KMS-11 (cell line): Measurements from ENCODE around the gene MSI2.

ENCODE experiments used
- H2AFZ ChIP-seq: fragments of 200-600 bp; sonication (generic); 2 replicates; pipeline ENCODE4 v1.6.1; 2016; ENCODE audit warnings: antibody characterized with exemption, mixed run types, low read depth
- H3K27ac ChIP-seq: fragments of 200-600 bp; sonication (generic); 2 replicates; pipeline ENCODE4 v1.6.1; 2016; ENCODE audit warnings: mild to moderate bottlenecking, mixed run types
- H3K27me3 ChIP-seq: fragments of 200-600 bp; sonication (generic); 2 replicates; pipeline ENCODE4 v1.6.1; 2017; ENCODE audit warnings: mild to moderate bottlenecking, low read depth, mixed run types, moderate library complexity; ENCODE audit not compliant: insufficient read depth
- H3K36me3 ChIP-seq: fragments of 200-600 bp; sonication (generic); 2 replicates; pipeline ENCODE4 v1.6.1; 2017; ENCODE audit warnings: mild to moderate bottlenecking, mixed run types; ENCODE audit not compliant: insufficient read depth
- H3K4me1 ChIP-seq: fragments of 200-600 bp; sonication (generic); 2 replicates; pipeline ENCODE4 v1.6.1; 2016; ENCODE audit warnings: mild to moderate bottlenecking, low read depth, mixed run types; ENCODE audit not compliant: poor library complexity, severe bottlenecking
- H3K4me2 ChIP-seq: fragments of 200-600 bp; sonication (generic); 2 replicates; pipeline ENCODE4 v1.7.0; 2016; ENCODE audit warnings: mild to moderate bottlenecking, mixed run types
- H3K4me3 ChIP-seq: fragments of 200-600 bp; sonication (generic); IDR thresholded peaks from 2 replicates; pipeline ENCODE4 v1.6.1; 2017; ENCODE audit warnings: low read depth, low read length, mixed read lengths; ENCODE audit not compliant: insufficient read depth
- H3K79me2 ChIP-seq: fragments of 200-600 bp; sonication (generic); 2 replicates; pipeline ENCODE4 v1.6.1; 2016; ENCODE audit warnings: low read depth, mixed run types; ENCODE audit not compliant: insufficient read depth
- H3K9ac ChIP-seq: fragments of 200-600 bp; sonication (generic); 2 replicates; pipeline ENCODE4 v1.6.1; 2016; ENCODE audit warnings: mild to moderate bottlenecking, mixed run types
- H4K20me1 ChIP-seq: fragments of 200-600 bp; sonication (generic); 2 replicates; pipeline ENCODE4 v1.6.1; 2016; ENCODE audit warnings: mild to moderate bottlenecking, mixed run types; ENCODE audit not compliant: insufficient read depth
- CTCF ChIP-seq: fragments of 200-600 bp; sonication (generic); conservative IDR thresholded peaks from 2 replicates; pipeline ENCODE4 v1.6.1; 2017; ENCODE audit warnings: low read depth, mild to moderate bottlenecking, antibody characterized with exemption, low read length, moderate library complexity, mixed read lengths

The MSI2 gene

GRCh38 chr17:57614742-57615141 lies 358.4 kb downstream of the MSI2 start:
- Histone ChIP-seq H2AFZ (no peak overlapping the region), H3K4me3 (no peak overlapping the region), H4K20me1 (no peaks in the 10 kb centered on the region), H3K79me2 (no peaks in the 10 kb centered on the region), H3K27ac (no peak overlapping the region; the same call in 1 of the 2 replicates), H3K27me3 (no peaks in the 10 kb centered on the region), H3K4me2 (no peak overlapping the region), H3K36me3 (peaks cover 4% of the 10 kb centered on the region; the same call in 1 of the 2 replicates), H3K4me1 (peaks cover 26% of the 10 kb centered on the region), H3K9ac (no peak overlapping the region)
- no peak for TF ChIP-seq CTCF

GRCh38 chr17:57615836-57616757 lies 359.8 kb downstream of the MSI2 start:
- Histone ChIP-seq H3K4me1 (peaks cover 26% of the 10 kb centered on the region), H3K79me2 (0 out of 2 replicates have a peak, but pooled peaks cover under 1% of the 10 kb centered on the region), H3K27ac (no peak overlapping the region), H3K9ac (no peak overlapping the region), H4K20me1 (no peaks in the 10 kb centered on the region), H2AFZ (no peak overlapping the region), H3K4me2 (no peak overlapping the region), H3K4me3 (no peak overlapping the region), H3K27me3 (no peaks in the 10 kb centered on the region), H3K36me3 (peaks cover 4% of the 10 kb centered on the region; the same call in 1 of the 2 replicates)
- no peak for TF ChIP-seq CTCF

GRCh38 chr17:57617218-57617617 lies 360.9 kb downstream of the MSI2 start:
- Histone ChIP-seq H3K4me3 (no peak overlapping the region), H3K9ac (no peak overlapping the region), H3K36me3 (peaks cover 4% of the 10 kb centered on the region; the same call in 1 of the 2 replicates), H4K20me1 (no peaks in the 10 kb centered on the region), H3K79me2 (peaks cover 6% of the 10 kb centered on the region; the same call in 1 of the 2 replicates), H3K4me1 (peaks cover 24% of the 10 kb centered on the region), H3K27me3 (no peaks in the 10 kb centered on the region), H3K4me2 (no peak overlapping the region), H3K27ac (no peak overlapping the region), H2AFZ (no peak overlapping the region)
- no peak for TF ChIP-seq CTCF

GRCh38 chr17:57619061-57619937 lies 363.0 kb downstream of the MSI2 start:
- peaks cover 10% of the 10 kb centered on the region for H3K4me1 ChIP-seq
- no peak overlapping the region for H3K4me3 ChIP-seq
- no peak overlapping the region for H3K27ac ChIP-seq
- no peaks in the 10 kb centered on the region for H3K27me3 ChIP-seq
- H3K4me2 ChIP-seq: no peak overlapping the region
- H4K20me1 ChIP-seq: no peaks in the 10 kb centered on the region
- no peak overlapping the region for H3K9ac ChIP-seq
- no peak overlapping the region for H2AFZ ChIP-seq
- H3K36me3 ChIP-seq: peaks cover 4% of the 10 kb centered on the region; the same call in 1 of the 2 replicates
- TF ChIP-seq CTCF: no peak
- H3K79me2 ChIP-seq: peaks cover 6% of the 10 kb centered on the region; the same call in 1 of the 2 replicates
